ENCODE measurements around the gene DCC.

- TF ChIP-seq, protein P1, sequence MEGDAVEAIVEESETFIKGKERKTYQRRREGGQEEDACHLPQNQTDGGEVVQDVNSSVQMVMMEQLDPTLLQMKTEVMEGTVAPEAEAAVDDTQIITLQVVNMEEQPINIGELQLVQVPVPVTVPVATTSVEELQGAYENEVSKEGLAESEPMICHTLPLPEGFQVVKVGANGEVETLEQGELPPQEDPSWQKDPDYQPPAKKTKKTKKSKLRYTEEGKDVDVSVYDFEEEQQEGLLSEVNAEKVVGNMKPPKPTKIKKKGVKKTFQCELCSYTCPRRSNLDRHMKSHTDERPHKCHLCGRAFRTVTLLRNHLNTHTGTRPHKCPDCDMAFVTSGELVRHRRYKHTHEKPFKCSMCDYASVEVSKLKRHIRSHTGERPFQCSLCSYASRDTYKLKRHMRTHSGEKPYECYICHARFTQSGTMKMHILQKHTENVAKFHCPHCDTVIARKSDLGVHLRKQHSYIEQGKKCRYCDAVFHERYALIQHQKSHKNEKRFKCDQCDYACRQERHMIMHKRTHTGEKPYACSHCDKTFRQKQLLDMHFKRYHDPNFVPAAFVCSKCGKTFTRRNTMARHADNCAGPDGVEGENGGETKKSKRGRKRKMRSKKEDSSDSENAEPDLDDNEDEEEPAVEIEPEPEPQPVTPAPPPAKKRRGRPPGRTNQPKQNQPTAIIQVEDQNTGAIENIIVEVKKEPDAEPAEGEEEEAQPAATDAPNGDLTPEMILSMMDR (IDR thresholded peaks at IDR 0.05), result no peak
- TF ChIP-seq POLR2A (IDR thresholded peaks at IDR 0.05), result no peak
Observed at GRCh38 chr18:53408271-53408670, 1068.3 kb downstream of the DCC start.
